ENCODE data around the gene ABHD4.
"Not testable (repeated sequence)": the region's sequence is repeated elsewhere in the genome, so short reads cannot be mapped to it uniquely, and the experiment has no call there.

ABHD4 gene

GRCh38 chr14:22630066-22630465 is 32.0 kb downstream of the ABHD4 start:
- no peak for DNase-seq

GRCh38 chr14:22630486-22630885 is 32.4 kb downstream of the ABHD4 start:
- peak; percentile 79 for DNase-seq

GRCh38 chr14:22634233-22634900 is 36.3 kb downstream of the ABHD4 start:
- no peak for DNase-seq

GRCh38 chr14:22635980-22636379 is 37.9 kb downstream of the ABHD4 start:
- DNase-seq, result not testable (repeated sequence)

GRCh38 chr14:22640192-22640591 is 42.1 kb downstream of the ABHD4 start:
- no peak for DNase-seq

GRCh38 chr14:22641846-22642245 is 43.7 kb downstream of the ABHD4 start:
- DNase-seq, result no peak

GRCh38 chr14:22644305-22644635 is 46.2 kb downstream of the ABHD4 start, which contains the start of gene OR6J1:
Gene OR6J1 (minus strand): TSS chr14:22644352. CDS start chr14:22634811, 9,541 bp downstream.
- no peak for DNase-seq

GRCh38 chr14:22646570-22647254 is 48.6 kb downstream of the ABHD4 start:
- peak; percentile 83 for DNase-seq

- DNase-seq, result peak; percentile 42
Measured at GRCh38 chr14:22648506-22648905, 50.4 kb downstream of the ABHD4 start.

- DNase-seq, result no peak
Measured at GRCh38 chr14:22650046-22650739, 52.1 kb downstream of the ABHD4 start.

- DNase-seq, result peak; percentile 34
Measured at GRCh38 chr14:22650960-22651521, 52.9 kb downstream of the ABHD4 start.

GRCh38 chr14:22651586-22651985 is 53.5 kb downstream of the ABHD4 start:
- no peak for DNase-seq

GRCh38 chr14:22653012-22653621 is 55.0 kb downstream of the ABHD4 start:
- DNase-seq, result peak; percentile 76

GRCh38 chr14:22656226-22656625 is 58.1 kb downstream of the ABHD4 start:
- DNase-seq, result no peak

- DNase-seq, result peak; percentile 88
Measured at GRCh38 chr14:22656945-22657731, 59.0 kb downstream of the ABHD4 start.

GRCh38 chr14:22657861-22658260 is 59.8 kb downstream of the ABHD4 start:
- DNase-seq, result peak; percentile 28

GRCh38 chr14:22658946-22659345 is 60.8 kb downstream of the ABHD4 start:
- DNase-seq, result no peak

GRCh38 chr14:22660654-22661053 is 62.6 kb downstream of the ABHD4 start:
- no peak for DNase-seq
